ENCODE results near the gene HTT-AS. TPM values are rescaled to one million over a fixed set of nuclear protein-coding genes. Genes with fewer than 3 reads are reported as not detected.

HTT-AS gene
- total RNA-seq, 1 donor from 2014 or later: not detected

Other genes with a start within 250 kb of the HTT-AS start
- 213 TPM for gene ADD1, start 230.7 kb downstream of the HTT-AS start, total RNA-seq
- gene NOP14, start 111.1 kb downstream of the HTT-AS start, total RNA-seq: 16.1 TPM
- 13.5 TPM for gene GRK4, start 111.0 kb downstream of the HTT-AS start, total RNA-seq
- 35.1 TPM for gene HTT, start 143 bp upstream of the HTT-AS start, total RNA-seq
- gene MSANTD1, start 174.6 kb upstream of the HTT-AS start, total RNA-seq: 1.1 TPM
- 19.1 TPM for gene RGS12, start 218.5 kb upstream of the HTT-AS start, total RNA-seq